ENCODE measurements around the gene GIMD1. TPM values are rescaled to one million over a fixed set of nuclear protein-coding genes. Genes with fewer than 3 reads are reported as not detected.

The GIMD1 gene
- total RNA-seq, 1 experiment from 2014 or later, result not detected

- Histone ChIP-seq H3K9me3 (ENCODE audit: control insufficient read depth, insufficient read depth, low read depth, low read length) (no peaks in the 10 kb centered on the region), H3K27me3 (ENCODE audit: control insufficient read depth, insufficient read depth, low read length) (no peaks in the 10 kb centered on the region), H3K27ac (ENCODE audit: low read length) (no peak overlapping the region), H3K4me1 (ENCODE audit: control insufficient read depth, insufficient read depth, low read length) (no peaks in the 10 kb centered on the region), H3K36me3 (ENCODE audit: control insufficient read depth, insufficient read depth, low read length) (no peaks in the 10 kb centered on the region; the same call in 1 of the 2 replicates), H3K4me3 (ENCODE audit: low read depth in 2 of 2, low read length in 2 of 2) (no peak overlapping the region)
- TF ChIP-seq CTCF (IDR thresholded peaks at IDR 0.05), result no peak
- intact Hi-C loops (cut with micrococcal nuclease; ENCODE audit: unreplicated experiment), result no loop called here
- POLR2A ChIA-PET, result no interaction called here
- in situ Hi-C loops (cut with HindIII; ENCODE audit: low pct_unique_long_range_greater_than_20kb, low sequenced_read_pairs), result no loop called here
- no TSS peak for BruUV-seq (replicated peaks)
- ATAC-seq (no peak), DNase-seq (ENCODE audit: low read depth, low spot score) (no peak)
- CTCF ChIA-PET, result no interaction called here
These were observed 29.1 kb downstream of the GIMD1 start for GRCh38 chr4:106339431-106339830.

- DNase-seq (ENCODE audit: low read depth, low spot score) (no peak), ATAC-seq (no peak)
- Histone ChIP-seq H3K36me3 (ENCODE audit: control insufficient read depth, insufficient read depth, low read length) (no peaks in the 10 kb centered on the region; the same call in 1 of the 2 replicates), H3K4me3 (ENCODE audit: low read depth in 2 of 2, low read length in 2 of 2) (no peak overlapping the region), H3K9me3 (ENCODE audit: control insufficient read depth, insufficient read depth, low read depth, low read length) (no peaks in the 10 kb centered on the region), H3K4me1 (ENCODE audit: control insufficient read depth, insufficient read depth, low read length) (no peaks in the 10 kb centered on the region), H3K27ac (ENCODE audit: low read length) (no peak overlapping the region), H3K27me3 (ENCODE audit: control insufficient read depth, insufficient read depth, low read length) (no peaks in the 10 kb centered on the region)
- in situ Hi-C loops (cut with HindIII; ENCODE audit: low pct_unique_long_range_greater_than_20kb, low sequenced_read_pairs), result no loop called here
- BruUV-seq (replicated peaks), result no TSS peak
- CTCF ChIA-PET, result no interaction called here
- TF ChIP-seq REST (IDR thresholded peaks at IDR 0.05; ENCODE audit: insufficient read depth in 1 of 2, low read depth in 2 of 2, low read length in 1 of 2), result no peak
- no peak for TF ChIP-seq SIN3A (IDR thresholded peaks at IDR 0.05; ENCODE audit: borderline replicate concordance, insufficient read depth, low read depth, low read length)
- no peak for TF ChIP-seq TCF7L2 (IDR thresholded peaks at IDR 0.05; ENCODE audit: low read depth, low read length)
- no peak for TF ChIP-seq POLR2AphosphoS5 (IDR thresholded peaks at IDR 0.05; ENCODE audit: low read depth, low read length)
- TF ChIP-seq CTCF (IDR thresholded peaks at IDR 0.05), result no peak
- POLR2A ChIA-PET, result no interaction called here
- intact Hi-C loops (cut with micrococcal nuclease; ENCODE audit: unreplicated experiment), result no loop called here
These were observed 29.9 kb downstream of the GIMD1 start for GRCh38 chr4:106338671-106339070.

- Histone ChIP-seq H3K9me3 (ENCODE audit: control insufficient read depth, insufficient read depth, low read depth, low read length) (no peaks in the 10 kb centered on the region), H3K27ac (ENCODE audit: low read length) (no peak overlapping the region), H3K36me3 (ENCODE audit: control insufficient read depth, insufficient read depth, low read length) (peaks cover 4% of the 10 kb centered on the region; the same call in 1 of the 2 replicates), H3K4me1 (ENCODE audit: control insufficient read depth, insufficient read depth, low read length) (no peaks in the 10 kb centered on the region), H3K4me3 (ENCODE audit: low read depth in 2 of 2, low read length in 2 of 2) (no peak overlapping the region), H3K27me3 (ENCODE audit: control insufficient read depth, insufficient read depth, low read length) (no peaks in the 10 kb centered on the region)
- DNase-seq (ENCODE audit: low read depth, low spot score), result no peak
- in situ Hi-C loops (cut with HindIII; ENCODE audit: low pct_unique_long_range_greater_than_20kb, low sequenced_read_pairs) (no loop called here), intact Hi-C loops (cut with micrococcal nuclease; ENCODE audit: unreplicated experiment) (no loop called here)
- no TSS peak for BruUV-seq (replicated peaks)
- ChIA-PET CTCF (no interaction called here), POLR2A (no interaction called here)
- ATAC-seq, result no peak
- TF ChIP-seq CTCF (IDR thresholded peaks at IDR 0.05) (no peak), POLR2AphosphoS5 (IDR thresholded peaks at IDR 0.05; ENCODE audit: low read depth, low read length) (no peak), REST (IDR thresholded peaks at IDR 0.05; ENCODE audit: insufficient read depth in 1 of 2, low read depth in 2 of 2, low read length in 1 of 2) (no peak), SIN3A (IDR thresholded peaks at IDR 0.05; ENCODE audit: borderline replicate concordance, insufficient read depth, low read depth, low read length) (no peak), TCF7L2 (IDR thresholded peaks at IDR 0.05; ENCODE audit: low read depth, low read length) (no peak)
These were observed 30.7 kb downstream of the GIMD1 start for GRCh38 chr4:106337916-106338315.

All from Panc1 (cell line).